DND-41 (cell line): ENCODE data around the gene PSRC1.

ENCODE experiments used
- EZH2 ChIP-seq: IDR thresholded peaks from 3 replicates; pipeline ENCODE4 v1.6.1; 2012; ENCODE audit warnings: borderline replicate concordance, low read depth, mild to moderate bottlenecking, moderate library complexity, low read length, inconsistent platforms; ENCODE audit not compliant: severe bottlenecking
- TF ChIP-seq, protein P1 (sequence below): IDR thresholded peaks from 2 replicates; pipeline ENCODE4 v1.5.1; 2012; ENCODE audit warnings: borderline replicate concordance, low read length, moderate library complexity, mild to moderate bottlenecking; ENCODE audit not compliant: poor library complexity, severe bottlenecking; ENCODE audit errors: extremely low read depth

DNA sequence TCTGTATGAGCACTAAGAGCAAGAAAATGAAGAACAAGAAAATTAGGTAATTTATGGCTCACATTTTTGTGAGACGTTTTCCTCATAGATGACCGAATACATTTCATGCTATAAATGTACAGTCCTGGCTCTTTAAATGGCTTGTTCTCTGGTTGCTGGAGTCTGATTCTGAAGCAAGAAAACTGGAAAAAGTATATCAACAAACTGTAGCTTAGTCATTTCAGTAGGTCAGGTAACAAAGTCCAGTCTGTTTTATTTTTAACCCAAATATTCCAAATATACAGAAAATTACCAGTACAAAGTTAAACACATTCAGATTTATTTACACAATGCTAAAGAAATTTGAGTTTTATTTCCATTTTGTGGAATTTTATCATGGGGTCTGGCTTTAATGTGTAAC, 26.4 kb upstream of the PSRC1 start:
- TF ChIP-seq, protein P1, sequence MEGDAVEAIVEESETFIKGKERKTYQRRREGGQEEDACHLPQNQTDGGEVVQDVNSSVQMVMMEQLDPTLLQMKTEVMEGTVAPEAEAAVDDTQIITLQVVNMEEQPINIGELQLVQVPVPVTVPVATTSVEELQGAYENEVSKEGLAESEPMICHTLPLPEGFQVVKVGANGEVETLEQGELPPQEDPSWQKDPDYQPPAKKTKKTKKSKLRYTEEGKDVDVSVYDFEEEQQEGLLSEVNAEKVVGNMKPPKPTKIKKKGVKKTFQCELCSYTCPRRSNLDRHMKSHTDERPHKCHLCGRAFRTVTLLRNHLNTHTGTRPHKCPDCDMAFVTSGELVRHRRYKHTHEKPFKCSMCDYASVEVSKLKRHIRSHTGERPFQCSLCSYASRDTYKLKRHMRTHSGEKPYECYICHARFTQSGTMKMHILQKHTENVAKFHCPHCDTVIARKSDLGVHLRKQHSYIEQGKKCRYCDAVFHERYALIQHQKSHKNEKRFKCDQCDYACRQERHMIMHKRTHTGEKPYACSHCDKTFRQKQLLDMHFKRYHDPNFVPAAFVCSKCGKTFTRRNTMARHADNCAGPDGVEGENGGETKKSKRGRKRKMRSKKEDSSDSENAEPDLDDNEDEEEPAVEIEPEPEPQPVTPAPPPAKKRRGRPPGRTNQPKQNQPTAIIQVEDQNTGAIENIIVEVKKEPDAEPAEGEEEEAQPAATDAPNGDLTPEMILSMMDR = no peak
- no peak for TF ChIP-seq EZH2
